Measurements from ENCODE around the gene TUG1.

The TUG1 gene

GRCh38 chr22:30994960-30995359, 25.9 kb downstream of the TUG1 start:
- TF ChIP-seq CTCF (conservative IDR thresholded peaks at IDR 0.05; ENCODE audit: low read length), result no peak
- DNase-seq (ENCODE audit: low read depth), result no peak
- H3K4me3 ChIP-seq (ENCODE audit: low read length), result no peak overlapping the region

- no peak for TF ChIP-seq CTCF (conservative IDR thresholded peaks at IDR 0.05; ENCODE audit: low read length)
- no peak for DNase-seq (ENCODE audit: low read depth)
- no peak overlapping the region for H3K4me3 ChIP-seq (ENCODE audit: low read length)
These were observed 27.4 kb downstream of the TUG1 start for GRCh38 chr22:30996462-30996861.

GRCh38 chr22:30998329-30998728, 29.3 kb downstream of the TUG1 start:
- no peak for DNase-seq (ENCODE audit: low read depth)
- TF ChIP-seq CTCF (conservative IDR thresholded peaks at IDR 0.05; ENCODE audit: low read length), result no peak
- no peak overlapping the region for H3K4me3 ChIP-seq (ENCODE audit: low read length)

- DNase-seq (ENCODE audit: low read depth), result no peak
- no peak for TF ChIP-seq CTCF (conservative IDR thresholded peaks at IDR 0.05; ENCODE audit: low read length)
- H3K4me3 ChIP-seq (ENCODE audit: low read length), result no peak overlapping the region
These were observed 32.2 kb downstream of the TUG1 start for GRCh38 chr22:31001124-31001770.

GRCh38 chr22:31005535-31005934, 36.5 kb downstream of the TUG1 start:
- H3K4me3 ChIP-seq (ENCODE audit: low read length), result no peak overlapping the region
- no peak for TF ChIP-seq CTCF (conservative IDR thresholded peaks at IDR 0.05; ENCODE audit: low read length)
- DNase-seq (ENCODE audit: low read depth), result no peak

GRCh38 chr22:31019191-31019930, 50.3 kb downstream of the TUG1 start:
- no peak for DNase-seq (ENCODE audit: low read depth)
- no peak overlapping the region for H3K4me3 ChIP-seq (ENCODE audit: low read length)
- TF ChIP-seq CTCF (conservative IDR thresholded peaks at IDR 0.05; ENCODE audit: low read length), result no peak

- no peak for DNase-seq (ENCODE audit: low read depth)
- no peak for TF ChIP-seq CTCF (conservative IDR thresholded peaks at IDR 0.05; ENCODE audit: low read length)
These were observed 51.3 kb downstream of the TUG1 start for GRCh38 chr22:31020334-31020733.

More at GRCh38 chr22:31020334-31020733, 51.3 kb downstream of the TUG1 start:
- no peak overlapping the region for H3K4me3 ChIP-seq (ENCODE audit: low read length)

Measured in AG10803 (cell line).